Measurements from ENCODE around the gene HSPA8.
A peak's percentile ranks its signal among the peaks of the same experiment; 100 is the strongest.
"Not testable (repeated sequence)": the region's sequence is repeated elsewhere in the genome, so short reads cannot be mapped to it uniquely, and the experiment has no call there.

The HSPA8 gene

GRCh38 chr11:123072332-123072761 lies 10.4 kb upstream of the HSPA8 start:
- no peak for DNase-seq (ENCODE audit: low read depth, low spot score)

- DNase-seq (ENCODE audit: low read depth, low spot score), result no peak
These were observed 8.2 kb upstream of the HSPA8 start for GRCh38 chr11:123069908-123070821.

DNA sequence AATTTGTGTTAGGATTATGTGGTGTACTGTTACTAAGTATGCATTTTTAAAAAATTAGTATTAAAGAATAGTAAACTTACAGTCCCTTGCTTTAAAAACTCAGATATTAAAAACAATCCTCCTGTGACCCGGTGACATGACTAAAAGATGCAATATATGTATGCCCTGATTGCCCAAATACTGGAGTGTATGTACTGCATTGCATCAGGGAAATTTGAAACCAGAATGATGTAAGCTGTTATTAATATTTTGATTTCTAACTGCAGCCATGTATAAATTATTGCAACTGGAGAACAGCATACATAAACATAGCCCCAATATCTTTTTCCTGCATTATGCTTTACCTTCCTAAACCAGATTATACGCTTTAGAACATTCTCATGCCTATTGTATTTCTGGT lies 3.7 kb upstream of the HSPA8 start:
- DNase-seq (ENCODE audit: low read depth, low spot score), result no peak

GRCh38 chr11:123063826-123064657 lies 2.1 kb upstream of the HSPA8 start:
- DNase-seq (ENCODE audit: low read depth, low spot score), result no peak

DNA sequence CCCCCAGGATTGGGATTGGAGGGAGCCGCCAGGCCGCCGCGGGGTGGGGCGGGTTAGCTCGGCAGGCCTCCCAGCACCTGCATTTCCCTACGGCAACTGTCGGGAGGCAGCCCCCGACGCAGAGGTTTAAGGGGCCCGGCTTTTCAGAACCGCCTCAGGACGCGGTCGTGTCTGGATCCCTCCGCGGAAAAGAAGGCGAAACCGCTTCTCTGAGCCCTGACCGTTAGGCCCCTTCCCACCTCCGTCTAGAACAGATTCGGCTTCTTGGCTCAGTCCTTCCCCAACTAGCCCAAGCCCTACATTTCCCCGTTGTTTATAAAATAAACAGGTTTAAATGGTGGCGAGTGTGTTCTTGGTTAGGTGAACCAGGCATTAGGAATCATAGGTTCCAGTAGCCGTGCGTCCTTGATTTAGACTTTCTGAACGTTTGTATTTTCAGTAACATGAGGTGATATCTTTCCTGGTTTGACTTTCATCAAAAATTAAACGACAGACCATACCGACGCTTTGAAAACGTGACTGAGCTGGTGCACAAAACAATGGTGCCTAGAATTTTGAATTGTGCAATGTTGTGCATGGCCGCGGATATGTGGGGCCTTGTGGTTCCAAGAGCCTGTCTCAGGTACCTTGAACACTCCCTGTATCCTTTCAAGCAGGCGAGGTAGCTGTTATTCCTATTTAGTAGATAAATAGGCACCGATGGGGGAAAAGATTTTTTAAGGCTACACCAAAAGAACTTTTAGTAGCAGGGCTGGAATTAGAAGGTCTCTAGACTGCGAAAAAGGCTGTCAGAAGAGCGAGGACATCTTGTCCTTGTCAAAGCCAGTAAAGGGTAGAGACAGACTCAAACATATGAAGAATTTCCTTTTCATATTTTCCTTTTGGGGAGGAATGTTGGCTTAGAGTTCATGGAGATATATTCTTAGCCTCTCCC lies 1.2 kb upstream of the HSPA8 start:
- DNase-seq (ENCODE audit: low read depth, low spot score), result peak; percentile 54

DNA sequence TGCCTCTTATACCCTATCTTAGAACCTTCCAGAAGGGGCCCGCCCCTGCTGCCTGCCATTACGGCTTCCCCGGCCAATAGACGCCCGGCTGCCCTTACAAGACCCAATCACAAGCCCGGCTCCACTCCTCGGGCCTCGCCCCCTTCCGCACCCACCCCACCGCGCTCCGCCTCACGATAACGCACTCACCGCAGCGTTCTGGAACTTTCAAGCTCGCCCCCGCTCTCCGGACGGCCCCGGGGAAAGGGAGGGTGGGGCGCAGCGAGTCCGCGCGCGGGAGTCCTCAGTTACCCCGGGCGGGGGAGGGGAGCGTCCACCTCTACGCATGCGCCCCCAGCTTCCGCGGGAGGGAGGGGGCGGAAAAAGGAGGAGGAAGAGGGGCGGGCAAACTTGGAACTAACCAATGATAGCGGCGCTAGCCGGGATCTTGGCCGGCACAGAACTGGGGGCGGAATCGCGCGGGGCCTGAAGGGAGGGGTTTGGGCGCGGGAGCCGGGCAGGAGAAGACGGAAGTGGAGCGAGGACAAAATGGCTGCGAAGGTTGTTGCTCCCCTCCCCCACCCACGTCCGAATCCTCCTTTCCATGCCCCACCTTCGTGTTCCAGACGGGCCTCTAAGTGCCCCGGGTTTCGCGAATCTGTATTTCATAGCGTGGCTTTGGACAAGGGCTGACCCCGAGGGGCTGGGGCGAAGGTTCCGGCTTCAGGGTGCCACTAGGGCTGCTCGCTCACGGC lies 389 bp upstream of the HSPA8 start:
- peak; percentile 100 for DNase-seq (ENCODE audit: low read depth, low spot score)

DNA sequence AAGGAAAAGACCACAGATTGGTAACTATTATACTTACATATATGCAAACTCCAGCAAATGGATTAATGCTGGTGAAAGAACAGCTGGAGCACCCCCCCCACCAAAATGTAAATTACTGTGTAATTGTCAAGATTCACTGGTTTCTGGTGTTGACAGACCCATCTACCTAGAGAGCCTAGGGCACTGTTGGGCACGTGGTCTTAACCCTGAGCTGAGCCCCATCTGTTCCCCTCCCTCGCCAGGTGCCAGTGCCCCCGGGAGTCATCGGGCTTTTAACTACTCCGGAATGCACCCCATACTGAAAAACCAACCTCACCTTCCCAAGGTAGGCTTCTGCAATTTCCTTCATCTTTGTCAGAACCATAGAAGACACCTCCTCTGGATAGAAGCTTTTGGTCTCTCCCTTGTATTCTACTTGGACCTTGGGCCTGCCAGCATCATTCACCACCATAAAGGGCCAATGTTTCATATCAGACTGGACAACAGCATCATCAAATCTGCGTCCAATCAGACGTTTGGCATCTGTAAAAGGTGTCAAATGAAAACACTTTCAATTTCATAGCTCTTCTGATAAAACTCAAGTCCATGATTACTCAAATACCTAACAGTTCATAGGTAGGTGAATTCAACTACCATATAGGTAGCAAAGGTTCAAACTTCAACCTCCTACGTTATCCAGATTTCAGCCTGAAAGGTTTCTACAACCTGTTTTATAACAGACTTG lies 1.5 kb downstream of the HSPA8 start:
- DNase-seq (ENCODE audit: low read depth, low spot score), result no peak

GRCh38 chr11:123059041-123059920 lies 2.7 kb downstream of the HSPA8 start:
- not testable (repeated sequence) for DNase-seq (ENCODE audit: low read depth, low spot score)

- DNase-seq (ENCODE audit: low read depth, low spot score), result no peak
These were observed 4.2 kb downstream of the HSPA8 start for GRCh38 chr11:123057661-123058305.

DNA sequence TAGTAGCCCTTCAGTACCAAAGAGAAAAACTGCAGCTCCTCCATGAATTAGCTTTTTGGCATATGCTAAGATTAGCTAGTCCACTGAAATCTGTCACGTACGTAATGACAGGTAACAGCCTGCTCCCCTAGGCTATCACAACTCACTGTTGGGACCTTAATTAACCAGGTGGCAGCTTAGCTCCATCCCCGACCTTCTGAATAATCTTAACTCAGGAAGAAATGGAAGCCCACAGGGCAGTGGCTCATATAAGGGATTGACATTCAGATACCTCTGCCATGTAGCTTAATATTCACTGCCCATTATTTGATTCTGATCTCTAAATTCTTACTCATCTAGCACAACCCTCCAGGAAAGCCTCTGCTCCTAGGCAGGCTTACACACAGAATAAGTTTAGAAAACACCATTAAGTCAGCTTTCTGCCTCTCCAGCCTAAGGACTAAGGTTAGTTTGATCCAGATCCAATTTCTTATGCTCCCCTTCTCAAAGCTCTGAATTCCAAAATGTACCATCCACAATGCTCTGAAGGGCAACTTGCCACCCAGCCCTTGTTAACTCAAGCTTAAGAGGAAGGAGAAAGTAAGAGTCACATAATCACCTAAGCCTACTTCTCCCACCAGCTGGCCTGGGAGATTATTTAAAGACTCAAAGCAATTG lies 5.0 kb downstream of the HSPA8 start:
- DNase-seq (ENCODE audit: low read depth, low spot score), result no peak

GRCh38 chr11:123055191-123055901 lies 6.6 kb downstream of the HSPA8 start:
- DNase-seq (ENCODE audit: low read depth, low spot score), result no peak

- DNase-seq (ENCODE audit: low read depth, low spot score), result no peak
These were observed 7.5 kb downstream of the HSPA8 start for GRCh38 chr11:123054301-123055065.

DNA sequence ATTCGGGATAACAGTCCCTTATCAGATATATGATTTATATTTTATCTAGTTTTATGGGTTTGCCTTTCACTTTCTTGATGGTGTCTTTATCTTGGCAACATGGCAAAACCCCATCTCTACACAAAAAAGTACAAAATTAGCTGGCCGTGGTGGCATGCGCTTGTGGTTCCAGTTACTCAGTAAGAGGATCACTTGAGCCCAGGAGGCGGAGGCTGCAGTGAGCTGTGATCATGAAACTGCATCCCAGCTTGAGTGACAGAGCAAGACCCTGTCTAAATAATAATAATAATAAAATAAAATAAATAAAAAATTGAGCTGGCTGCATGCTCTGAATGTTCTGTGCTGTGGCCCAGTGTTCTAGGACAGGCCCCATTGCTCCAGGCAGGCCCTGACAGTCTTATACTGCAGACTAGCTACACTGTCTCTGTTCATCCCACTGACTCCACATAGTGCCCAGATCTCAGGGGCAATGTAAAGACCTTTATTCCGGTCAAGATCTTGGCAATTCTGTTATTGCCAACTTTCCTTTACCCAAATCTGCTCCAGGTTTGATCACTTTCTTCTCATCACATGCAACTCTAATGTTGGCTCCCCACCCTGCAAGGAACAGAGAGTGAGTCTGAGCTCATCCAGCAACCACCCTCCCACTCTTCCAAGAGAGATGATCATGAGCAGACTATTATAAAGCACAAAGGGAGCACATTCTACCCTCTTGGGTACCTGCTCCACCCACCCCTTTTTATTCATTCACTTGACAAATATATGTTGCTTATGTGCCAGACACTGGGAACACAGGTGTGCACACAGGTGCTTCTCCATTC lies 8.8 kb downstream of the HSPA8 start:
- DNase-seq (ENCODE audit: low read depth, low spot score), result no peak

DNA sequence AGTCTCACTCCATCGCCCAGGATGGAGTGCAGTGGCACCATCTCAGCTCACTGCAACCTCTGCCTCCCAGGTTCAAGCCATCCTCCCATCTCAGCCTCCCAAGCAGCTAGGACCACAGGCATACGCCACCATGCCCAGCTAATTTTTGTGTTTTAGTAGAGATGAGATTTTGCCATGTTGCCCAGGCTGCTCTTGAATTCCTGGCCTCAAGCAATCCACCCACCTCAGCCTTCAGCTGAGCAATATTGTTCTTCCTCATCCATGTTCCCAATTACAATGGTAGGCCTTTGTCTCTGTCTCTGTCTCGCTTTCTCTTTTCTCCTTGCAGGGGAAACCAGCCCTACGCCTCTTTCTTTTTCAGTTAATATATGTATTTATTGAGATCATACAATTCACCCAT lies 10.3 kb downstream of the HSPA8 start:
- no peak for DNase-seq (ENCODE audit: low read depth, low spot score)

DNA sequence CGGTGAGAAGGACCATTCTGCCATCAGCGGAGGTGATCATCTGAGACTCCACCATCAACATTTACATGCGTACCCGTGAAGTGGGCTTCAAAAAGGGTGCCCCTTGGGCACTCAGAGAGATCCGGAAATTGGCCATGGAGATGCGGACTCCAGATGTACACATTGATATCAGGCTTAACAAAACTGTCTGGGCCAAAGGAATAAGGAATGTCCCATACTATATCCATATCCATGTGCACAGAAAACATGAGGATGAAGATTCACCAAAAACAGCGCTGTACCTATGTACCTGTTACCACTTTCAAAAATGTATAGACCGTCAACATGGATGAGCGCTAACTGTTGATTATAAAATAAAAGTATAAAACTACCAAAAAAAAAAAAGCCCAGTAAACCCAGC lies 10.8 kb downstream of the HSPA8 start:
- no peak for DNase-seq (ENCODE audit: low read depth, low spot score)

DNA sequence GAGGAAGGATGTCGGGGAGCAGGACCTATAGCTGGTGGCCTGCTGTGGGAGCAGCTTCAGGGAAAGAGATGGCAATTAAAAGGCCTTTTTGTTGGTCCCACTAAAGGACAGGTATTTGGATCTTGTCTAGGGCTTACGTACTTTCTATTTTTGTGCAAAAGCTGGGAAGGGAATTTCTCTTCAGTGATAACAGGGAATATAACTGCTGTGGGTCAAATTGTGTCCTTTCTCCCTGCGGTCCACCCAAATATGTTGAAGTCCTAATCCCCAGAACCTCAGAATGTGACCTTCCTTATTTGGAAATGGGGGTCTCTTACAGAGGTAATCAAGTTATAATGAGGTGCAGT lies 14.0 kb downstream of the HSPA8 start:
- DNase-seq (ENCODE audit: low read depth, low spot score), result no peak
